Measurements from ENCODE around the gene TNPO1.
A peak's percentile ranks its signal among the peaks of the same experiment; 100 is the strongest.

TNPO1 gene

GRCh38 chr5:72957337-72957736 lies 140.9 kb downstream of the TNPO1 start:
- no peaks in the 10 kb centered on the region for H3K9me3 Mint-ChIP-seq
- H3K27me3 Mint-ChIP-seq (ENCODE audit: low read depth), result no peaks in the 10 kb centered on the region
- peaks cover 28% of the 10 kb centered on the region for H3K4me1 Mint-ChIP-seq
- peak overlapping the region; percentile 92 to 97 (median 94) for H3K4me3 Mint-ChIP-seq
- H3K27ac Mint-ChIP-seq, result peak overlapping the region; percentile 93 to 99 (median 98)
- peaks cover 8% of the 10 kb centered on the region for H3K36me3 Mint-ChIP-seq (ENCODE audit: low read depth)
- no peak for TF ChIP-seq CTCF (IDR thresholded peaks at IDR 0.05; ENCODE audit: unreplicated experiment in 3 of 3)

- Mint-ChIP-seq H3K4me1 (peaks cover 22% of the 10 kb centered on the region), H3K27ac (no peak overlapping the region), H3K36me3 (ENCODE audit: low read depth) (peaks cover 9% of the 10 kb centered on the region), H3K27me3 (ENCODE audit: low read depth) (no peaks in the 10 kb centered on the region), H3K4me3 (peak overlapping the region in 1 of 3 experiments; percentile 50), H3K9me3 (peaks cover 3% of the 10 kb centered on the region)
- no peak for TF ChIP-seq CTCF (IDR thresholded peaks at IDR 0.05; ENCODE audit: unreplicated experiment in 3 of 3)
Observed at GRCh38 chr5:72959257-72959656, 142.8 kb downstream of the TNPO1 start.

All from nephron (organoid).